K562 (cell line): Measurements from ENCODE around the gene CES5A. TPM values are rescaled to one million over a fixed set of nuclear protein-coding genes. Genes with fewer than 3 reads are reported as not detected.

Source experiments
- ATAC-seq: fragments of 200-7000 bp; cut with Tn5 transposase; 3 replicates; pipeline ENCODE4 v1.9.1; 2020; ENCODE audit warnings: moderate library complexity
- Bru-seq: library from RNA; stranded (reverse); fragments of 400-500 nt; gene quantifications from one replicate; lab custom pipeline; 2021; lab: Mats Ljungman, UMichigan
- BruChase-seq, 2 experiments: library from RNA; stranded (reverse); fragments of 400-500 nt; gene quantifications; one replicate each; lab custom pipeline; 2021; lab: Mats Ljungman, UMichigan
- BruUV-seq: library from RNA; stranded (reverse); fragments of 400-500 nt; replicated peaks from 2 replicates; lab custom pipeline; 2021; lab: Mats Ljungman, UMichigan
- CTCF ChIA-PET: fragments of 300-600 bp; formaldehyde crosslinking; extraction: SDS; loops from one replicate; lab custom pipeline; 2021; ENCODE audit warnings: low intra/inter-chr PET ratio; lab: Yijun Ruan, JAX
- POLR2A ChIA-PET: fragments of 300-600, 350-650 bp; sonication (Branson Sonifier 250); formaldehyde crosslinking; extraction: SDS; loops from one replicate; lab custom pipeline; 2021; ENCODE audit warnings: antibody characterized with exemption, inconsistent platforms; lab: Yijun Ruan, JAX
- DNase-seq, 4 experiments: peaks; one replicate each; pipeline versions ENCODE4 v3.0.0 to v3.0.0-alpha.2; 2011 to 2018; ENCODE audit warnings: low spot score in 3 of 4, mixed read lengths in 3 of 4; ENCODE audit errors: extremely low read depth in 1 of 4
- FAIRE-seq: peaks from 2 replicates; lab custom pipeline; 2011; peaks lifted over from hg19 to GRCh38; lab: Jason Lieb, UNC
- H2AFZ ChIP-seq: 2 replicates; pipeline ENCODE4 v1.6.0; 2011; ENCODE audit warnings: low read depth, low read length, control low read depth, inconsistent platforms
- H3K27ac ChIP-seq: fragments of 200-600 bp; 3 replicates; pipeline ENCODE4 v1.8.0; 2011; ENCODE audit warnings: low read depth, mild to moderate bottlenecking, control low read depth, inconsistent platforms, low read length, moderate library complexity, mixed read lengths; ENCODE audit errors: extremely low read depth
- H3K27me3 ChIP-seq, 2 experiments: fragments of 300-600 bp in 1 of 2; 2 replicates in 1 of 2; 3 replicates in 1 of 2; pipeline versions ENCODE4 v1.6.0 to v1.8.0; 2011; ENCODE audit warnings: inconsistent platforms in 2 of 2, low read length in 2 of 2, mild to moderate bottlenecking in 1 of 2, mixed read lengths in 1 of 2, moderate library complexity in 1 of 2; ENCODE audit not compliant: control insufficient read depth in 2 of 2, insufficient read depth in 2 of 2
- H3K36me3 ChIP-seq: fragments of 300-600 bp; 3 replicates; pipeline ENCODE4 v1.8.0; 2011; ENCODE audit warnings: mild to moderate bottlenecking, low read length, inconsistent platforms; ENCODE audit not compliant: control insufficient read depth, insufficient read depth
- H3K4me1 ChIP-seq, 2 experiments: fragments of 200-600 bp in 1 of 2; replicated peaks in 1 of 2; 2 replicates in 1 of 2; 3 replicates in 1 of 2; pipeline versions ENCODE4 v1.5.1 to v1.8.0; 2011; ENCODE audit warnings: inconsistent platforms in 2 of 2, low read length in 2 of 2, mild to moderate bottlenecking in 1 of 2, mixed read lengths in 1 of 2, moderate library complexity in 1 of 2; ENCODE audit not compliant: control insufficient read depth in 2 of 2, insufficient read depth in 2 of 2
- H3K4me2 ChIP-seq: 2 replicates; pipeline ENCODE4 v1.6.1; 2011; ENCODE audit warnings: low read length, control low read depth, inconsistent platforms, mixed read lengths; ENCODE audit not compliant: insufficient read depth
- H3K4me3 ChIP-seq: fragments of 200-600 bp; sonication (generic), shearing (Covaris generic); 2 replicates; pipeline ENCODE4 v1.5.1; 2016; ENCODE audit warnings: control low read depth, inconsistent platforms
- H3K79me2 ChIP-seq: fragments of 200-600 bp; 3 replicates; pipeline ENCODE4 v1.8.0; 2011; ENCODE audit warnings: low read length, inconsistent platforms; ENCODE audit not compliant: control insufficient read depth, insufficient read depth
- H3K9ac ChIP-seq, 2 experiments: 2 replicates each; pipeline versions ENCODE4 v1.6.0 to v1.6.1; 2011; ENCODE audit warnings: low read depth in 2 of 2, low read length in 2 of 2, control low read depth in 1 of 2, inconsistent platforms in 1 of 2, mild to moderate bottlenecking in 1 of 2, mixed read lengths in 1 of 2; ENCODE audit not compliant: insufficient read depth in 1 of 2
- H3K9me1 ChIP-seq: one replicate; pipeline ENCODE4 v1.6.0; 2011; ENCODE audit warnings: inconsistent platforms, mild to moderate bottlenecking, low read length, moderate library complexity; ENCODE audit not compliant: control insufficient read depth, insufficient read depth
- H3K9me3 ChIP-seq: replicated peaks from 2 replicates; pipeline ENCODE4 v1.5.1; 2011; ENCODE audit warnings: low read depth, low read length, inconsistent platforms; ENCODE audit not compliant: control insufficient read depth, insufficient read depth
- H4K20me1 ChIP-seq: replicated peaks from 2 replicates; pipeline ENCODE4 v1.6.1; 2011; ENCODE audit warnings: low read length, inconsistent platforms, mixed read lengths; ENCODE audit not compliant: control insufficient read depth, insufficient read depth
- CBFA2T3 ChIP-seq: fragments of 450-650 bp; IDR thresholded peaks from 2 replicates; pipeline ENCODE4 v1.6.1; 2017
- CCAR2 ChIP-seq: fragments of 200-400 bp; formaldehyde crosslinking; IDR thresholded peaks from 2 replicates; pipeline ENCODE4 v1.6.1; 2017; ENCODE audit warnings: mild to moderate bottlenecking, low read depth, low read length
- CGGBP1 ChIP-seq: fragments of 250-450 bp; sonication (Bioruptor Pico); IDR thresholded peaks from 2 replicates; pipeline ENCODE4 v1.9.0; 2021; ENCODE audit warnings: mild to moderate bottlenecking
- HSF4 ChIP-seq: fragments of 250-450 bp; sonication (Bioruptor Pico); IDR thresholded peaks from 2 replicates; pipeline ENCODE4 v2.1.2; 2022; ENCODE audit warnings: mild to moderate bottlenecking, moderate library complexity, borderline replicate concordance
- MLLT1 ChIP-seq, 2 experiments: fragments of 450-650 bp; IDR thresholded peaks; 2 replicates each; pipeline ENCODE4 v1.6.1; 2016
- MYNN ChIP-seq, 2 experiments: sonication (generic); formaldehyde crosslinking in 1 of 2; IDR thresholded peaks; 2 replicates each; pipeline versions ENCODE4 v1.5.0 to v1.6.1; 2016 to 2020; ENCODE audit warnings: antibody characterized with exemption in 1 of 2, missing genetic modification reagents in 1 of 2
- NR3C1 ChIP-seq: sonication (generic); formaldehyde crosslinking; IDR thresholded peaks from 2 replicates; pipeline ENCODE4 v1.8.1; 2022; ENCODE audit warnings: missing genetic modification reagents
- PURB ChIP-seq: sonication (generic); formaldehyde crosslinking; IDR thresholded peaks from 2 replicates; pipeline ENCODE4 v1.9.0; 2021; ENCODE audit warnings: low read depth, mild to moderate bottlenecking, missing genetic modification reagents
- PYGO2 ChIP-seq: fragments of 450-650 bp; IDR thresholded peaks from 2 replicates; pipeline ENCODE4 v1.6.1; 2016; ENCODE audit warnings: mild to moderate bottlenecking, missing genetic modification characterization, moderate library complexity, missing compliant biosample characterization
- RCOR1 ChIP-seq, 2 experiments: IDR thresholded peaks; 2 replicates each; pipeline ENCODE4 v1.6.1; 2012; ENCODE audit warnings: low read depth in 2 of 2, low read length in 2 of 2, borderline replicate concordance in 1 of 2, improper control_type of control experiment in 1 of 2
- ZKSCAN1 ChIP-seq: fragments of 150-350 bp; IDR thresholded peaks from 2 replicates; pipeline ENCODE4 v1.6.1; 2016; ENCODE audit warnings: low read depth, low read length
- ZNF124 ChIP-seq: sonication (generic); formaldehyde crosslinking; IDR thresholded peaks from 2 replicates; pipeline ENCODE4 v1.8.1; 2022; ENCODE audit warnings: missing genetic modification reagents
- ZNF3 ChIP-seq: fragments of 250-450 bp; sonication (Bioruptor Pico); IDR thresholded peaks from 2 replicates; pipeline ENCODE4 v1.5.0; 2021; ENCODE audit warnings: mild to moderate bottlenecking, moderate library complexity
- ZNF507 ChIP-seq: conservative IDR thresholded peaks from 2 replicates; pipeline ENCODE4 v1.6.1; 2017; ENCODE audit warnings: missing genetic modification characterization, missing compliant biosample characterization
- ZNF639 ChIP-seq, 2 experiments: fragments of 200-800 bp in 1 of 2; sonication (Bioruptor generic) in 1 of 2; sonication (generic) in 1 of 2; formaldehyde crosslinking in 1 of 2; IDR thresholded peaks in 1 of 2; conservative IDR thresholded peaks in 1 of 2; 2 replicates each; pipeline versions ENCODE4 v1.5.0 to v1.6.1; 2016 to 2020; ENCODE audit warnings: missing compliant biosample characterization in 1 of 2, missing genetic modification characterization in 1 of 2, missing genetic modification reagents in 1 of 2
- ZNF699 ChIP-seq: fragments of 250-450 bp; sonication (Bioruptor Pico); IDR thresholded peaks from 2 replicates; pipeline ENCODE4 v1.8.0; 2021; ENCODE audit warnings: mild to moderate bottlenecking, moderate library complexity; ENCODE audit not compliant: insufficient replicate concordance
- WGBS: fragments of 100-300 bp; shearing (Covaris generic); methylation state at CpG from one replicate; pipeline ENCODE4 v1.1.6; 2016; ENCODE audit warnings: low coverage, mixed read lengths; ENCODE audit not compliant: insufficient coverage; ENCODE audit errors: missing lambda C conversion rate; 5-methylcytosine and 5-hydroxymethylcytosine counted together
- in situ Hi-C: fragments of 300-500 bp; cut with MboI; formaldehyde crosslinking; loops from 4 replicates; pipeline ENCODE4 v1.15.0; 2018; ENCODE audit warnings: inconsistent platforms, mixed read lengths
- intact Hi-C: fragments of 100-400 bp; cut with micrococcal nuclease; formaldehyde crosslinking; loops from 2 replicates; pipeline ENCODE4 v1.14.2; 2022
- long read RNA-seq, 3 experiments: library from polyadenylated mRNA in 2 of 3; library from RNA in 1 of 3; unstranded in 2 of 3; stranded (forward) in 1 of 3; transcript quantifications; one replicate each; pipeline ENCODE4 v2.0.0, GENCODE V29; 2019 to 2022
- polyA minus RNA-seq, 3 experiments: library from RNA; depleted of rRNA, polyadenylated mRNA; stranded (reverse); fragments of >200 nt; gene quantifications; 2 replicates each; pipeline ENCODE4 v1.2.3, GENCODE V29; 2011
- polyA plus RNA-seq, 8 experiments: library from polyadenylated mRNA; depleted of rRNA in 4 of 8; stranded (reverse) in 5 of 8; unstranded in 3 of 8; fragments of >200 nt; fragmentation: Nextera tagmentation in 2 of 8; fragmentation: Illumina TruSeq in 1 of 8; extraction: Ambion mirVana in 2 of 8; extraction: Trizol in 1 of 8; gene quantifications; 2 replicates each; pipeline versions ENCODE4 v1.2.1 to v1.2.3, GENCODE V29; 2011 to 2014; ENCODE audit warnings: inconsistent platforms in 1 of 8, missing spikeins in 1 of 8
- total RNA-seq, 7 experiments: library from RNA; depleted of rRNA in 6 of 7; stranded (reverse); fragments of >200 nt in 6 of 7; fragmentation: Illumina TruSeq in 2 of 7; extraction: Trizol in 2 of 7; gene quantifications; 2 replicates each; pipeline versions ENCODE4 v1.2.1 to v1.2.3, GENCODE V29; 2011 to 2021; ENCODE audit warnings: low replicate concordance in 1 of 7

Gene CES5A
- not detected in 2 replicates for total RNA-seq (2011; cell fraction: chromatin; rRNA removed; ENCODE audit: low replicate concordance)
- total RNA-seq (2011; cell fraction: nucleolus; rRNA removed) = not detected in 2 replicates
- total RNA-seq (2011; cell fraction: nucleoplasm; rRNA removed) = not detected in 2 replicates
- total RNA-seq (2014; rRNA removed) (not detected in 2 replicates), total RNA-seq (2014; rRNA removed; fragmentation: Illumina TruSeq; extraction: Trizol) (0.19 TPM in 1 of 2 replicates, not detected in the other), total RNA-seq (2015; rRNA removed; fragmentation: Illumina TruSeq; extraction: Trizol) (not detected in 2 replicates), total RNA-seq (2021) (0.07 and 0.29 TPM in 2 replicates), polyA plus RNA-seq (2011; rRNA removed) (not detected in 2 replicates), polyA plus RNA-seq (2014; fragmentation: Illumina TruSeq; extraction: Trizol) (0.16 and 0.25 TPM in 2 replicates), polyA plus RNA-seq (2014; fragmentation: Nextera tagmentation; extraction: Ambion mirVana) (under 1 TPM; 0.15 to 0.17 TPM), polyA plus RNA-seq (2014; rRNA removed) (0.09 and 0.22 TPM in 2 replicates), polyA minus RNA-seq (2011; rRNA and poly(A)+ RNA removed) (not detected in 2 replicates), Bru-seq, nascent RNA (percentile 3 among the genes with signal in this experiment), BruChase-seq, experiment 1, labeled RNA remaining after a 2-hour chase (not detected), BruChase-seq, experiment 2, labeled RNA remaining after a 6-hour chase (percentile 4 among the genes with signal in this experiment)
- not detected in 2 replicates for polyA plus RNA-seq (2011; cell fraction: cytosol; rRNA removed)
- polyA plus RNA-seq (2011; cell fraction: nucleus; rRNA removed) = not detected in 2 replicates
- polyA plus RNA-seq (2012) = 0.12 and 1.9 TPM in 2 replicates
- polyA minus RNA-seq (2011; cell fraction: cytosol; rRNA and poly(A)+ RNA removed) = not detected in 2 replicates
- polyA minus RNA-seq (2011; cell fraction: nucleus; rRNA and poly(A)+ RNA removed) = not detected in 2 replicates
- long read RNA-seq, experiment 1 = 0 reads
- long read RNA-seq, experiment 2 = 0 reads
- long read RNA-seq, experiment 3 = 0 reads

GRCh38 chr16:55875273-55875672 lies at the start of gene CES5A:
Gene CES5A, minus strand, starts transcription at chr16:55875373. Its CDS starts 152 bp downstream, at chr16:55875221.
- no peaks in the 10 kb centered on the region for H3K79me2 ChIP-seq
- no peak for TF ChIP-seq ZNF639 (CRISPR knock-in tag; conservative IDR thresholded peaks at IDR 0.05 in 1 of 2, IDR thresholded peaks at IDR 0.05 in 1 of 2)
- TF ChIP-seq CGGBP1 = no peak
- TF ChIP-seq MLLT1 (IDR thresholded peaks at IDR 0.05) = no peak
- TF ChIP-seq NR3C1 = no peak
- no peak for TF ChIP-seq ZKSCAN1
- TF ChIP-seq PYGO2 (tag) = no peak
- TF ChIP-seq ZNF3 (CRISPR knock-in tag) = no peak
- no peak for TF ChIP-seq MYNN (IDR thresholded peaks at IDR 0.05)
- no peak for TF ChIP-seq MYNN (CRISPR knock-in tag; IDR thresholded peaks at IDR 0.05)
- no peak for TF ChIP-seq ZNF507
- TF ChIP-seq CCAR2 = no peak
- TF ChIP-seq ZNF699 (CRISPR knock-in tag) = no peak
- TF ChIP-seq HSF4 (CRISPR knock-in tag) = no peak
- no peak for TF ChIP-seq CBFA2T3
- TF ChIP-seq RCOR1 (IDR thresholded peaks at IDR 0.05; ENCODE audit: borderline replicate concordance in 1 of 2, low read depth in 2 of 2, low read length in 2 of 2) = no peak
- TF ChIP-seq PURB = no peak
- TF ChIP-seq ZNF124 (CRISPR knock-in tag) = no peak

More at GRCh38 chr16:55875273-55875672, at the start of gene CES5A:
- POLR2A ChIA-PET = interaction anchor here (0.5 kb wide), 1 partner anchor 89 kb away, joined by 3 read pairs; no protein-coding TSS in a partner anchor
- H3K9me3 ChIP-seq = no peaks in the 10 kb centered on the region
- FAIRE-seq (no peak), ATAC-seq (no peak), DNase-seq (no peak)
- no peak within 1 kb of the TSS for H3K4me3 ChIP-seq
- H3K4me1 ChIP-seq = no peaks in the 10 kb centered on the region
- no peaks in the 10 kb centered on the region for H3K9me1 ChIP-seq
- no peak within 1 kb of the TSS for H2AFZ ChIP-seq
- H3K36me3 ChIP-seq = no peaks in the 10 kb centered on the region
- H3K9ac ChIP-seq = no peak within 1 kb of the TSS
- no peaks in the 10 kb centered on the region; the same call in 1 of the 2 replicates for H4K20me1 ChIP-seq
- CTCF ChIA-PET = no interaction called here
- no peak within 1 kb of the TSS for H3K4me2 ChIP-seq
- H3K27me3 ChIP-seq = peaks cover 3 to 21% of the 10 kb centered on the region in 2 experiments; a peak in 3 of 5 replicates
- no TSS peak for BruUV-seq
- 0% methylated on average over 2 of the region's 2 CpGs for WGBS
- intact Hi-C loops = no loop called here
- in situ Hi-C loops = no loop called here
- no peak within 1 kb of the TSS for H3K27ac ChIP-seq
